Hepatocyte (in vitro differentiated cells): Measurements from ENCODE around the gene ITGA5.

Source experiments
- CTCF ChIP-seq: fragments of 200-600 bp; sonication (generic); IDR thresholded peaks from 2 replicates; pipeline ENCODE4 v1.5.1; 2016; ENCODE audit warnings: antibody characterized with exemption, mild to moderate bottlenecking; ENCODE audit not compliant: poor library complexity
- EZH2 ChIP-seq: fragments of 200-600 bp; sonication (generic); IDR thresholded peaks from 2 replicates; pipeline ENCODE4 v1.6.1; 2016; ENCODE audit warnings: antibody characterized with exemption, mild to moderate bottlenecking, borderline replicate concordance
- EZH2phosphoT487 ChIP-seq: fragments of 200-600 bp; sonication (generic); IDR thresholded peaks from one replicate; pipeline ENCODE4 v1.6.1; 2018; ENCODE audit warnings: antibody characterized with exemption, mild to moderate bottlenecking, low read depth, moderate library complexity; ENCODE audit not compliant: unreplicated experiment, severe bottlenecking

GRCh38 chr12:54378796-54379397, 40.2 kb downstream of the ITGA5 start:
- no peak for TF ChIP-seq CTCF
- no peak for TF ChIP-seq EZH2
- TF ChIP-seq EZH2phosphoT487, result no peak
